ENCODE results near the gene ANKRD1. TPM values are rescaled to one million over a fixed set of nuclear protein-coding genes. Genes with fewer than 3 reads are reported as not detected.

The ANKRD1 gene
- total RNA-seq, 1 donor from 2014 or later = not detected

- H3K4me1 Mint-ChIP-seq (ENCODE audit: low read depth, unreplicated experiment) = no peaks in the 10 kb centered on the region
- H3K27ac Mint-ChIP-seq (ENCODE audit: unreplicated experiment) = no peak overlapping the region
- DNase-seq = no peak
- no peak for TF ChIP-seq CTCF (IDR thresholded peaks at IDR 0.05; ENCODE audit: partially characterized antibody, unreplicated experiment)
- H3K36me3 Mint-ChIP-seq (ENCODE audit: unreplicated experiment) = peaks cover 4% of the 10 kb centered on the region
- no peaks in the 10 kb centered on the region for H3K9me3 Mint-ChIP-seq (ENCODE audit: unreplicated experiment)
- no peaks in the 10 kb centered on the region for H3K27me3 Mint-ChIP-seq (ENCODE audit: unreplicated experiment)
- no peak overlapping the region for H3K4me3 Mint-ChIP-seq (ENCODE audit: unreplicated experiment)
Observed at GRCh38 chr10:90967865-90968264, 47.0 kb upstream of the ANKRD1 start.

- Mint-ChIP-seq H3K27me3 (ENCODE audit: unreplicated experiment) (no peaks in the 10 kb centered on the region), H3K27ac (ENCODE audit: unreplicated experiment) (no peak overlapping the region), H3K36me3 (ENCODE audit: unreplicated experiment) (peaks cover 4% of the 10 kb centered on the region), H3K9me3 (ENCODE audit: unreplicated experiment) (no peaks in the 10 kb centered on the region), H3K4me1 (ENCODE audit: low read depth, unreplicated experiment) (no peaks in the 10 kb centered on the region), H3K4me3 (ENCODE audit: unreplicated experiment) (no peak overlapping the region)
- no peak for TF ChIP-seq CTCF (IDR thresholded peaks at IDR 0.05; ENCODE audit: partially characterized antibody, unreplicated experiment)
- DNase-seq = no peak
Observed at GRCh38 chr10:90966146-90966545, 45.3 kb upstream of the ANKRD1 start.

- DNase-seq = no peak
- Mint-ChIP-seq H3K9me3 (ENCODE audit: unreplicated experiment) (no peaks in the 10 kb centered on the region), H3K36me3 (ENCODE audit: unreplicated experiment) (no peaks in the 10 kb centered on the region), H3K27ac (ENCODE audit: unreplicated experiment) (no peak overlapping the region), H3K4me1 (ENCODE audit: low read depth, unreplicated experiment) (no peaks in the 10 kb centered on the region), H3K4me3 (ENCODE audit: unreplicated experiment) (no peak overlapping the region), H3K27me3 (ENCODE audit: unreplicated experiment) (no peaks in the 10 kb centered on the region)
- TF ChIP-seq CTCF (IDR thresholded peaks at IDR 0.05; ENCODE audit: partially characterized antibody, unreplicated experiment) = no peak
Observed at GRCh38 chr10:90965720-90966119, 44.8 kb upstream of the ANKRD1 start.

- TF ChIP-seq CTCF (IDR thresholded peaks at IDR 0.05; ENCODE audit: partially characterized antibody, unreplicated experiment) = no peak
- no peaks in the 10 kb centered on the region for H3K27me3 Mint-ChIP-seq (ENCODE audit: unreplicated experiment)
- DNase-seq = no peak
Observed at GRCh38 chr10:90964781-90965465, 44.0 kb upstream of the ANKRD1 start.

GRCh38 chr10:90963331-90963730, 42.4 kb upstream of the ANKRD1 start:
- Mint-ChIP-seq H3K9me3 (ENCODE audit: unreplicated experiment) (no peaks in the 10 kb centered on the region), H3K4me3 (ENCODE audit: unreplicated experiment) (no peak overlapping the region), H3K36me3 (ENCODE audit: unreplicated experiment) (no peaks in the 10 kb centered on the region), H3K27ac (ENCODE audit: unreplicated experiment) (no peak overlapping the region), H3K27me3 (ENCODE audit: unreplicated experiment) (no peaks in the 10 kb centered on the region), H3K4me1 (ENCODE audit: low read depth, unreplicated experiment) (no peaks in the 10 kb centered on the region)
- TF ChIP-seq CTCF (IDR thresholded peaks at IDR 0.05; ENCODE audit: partially characterized antibody, unreplicated experiment) = no peak
- DNase-seq = no peak

More at GRCh38 chr10:90964781-90965465, 44.0 kb upstream of the ANKRD1 start:
- Mint-ChIP-seq H3K4me1 (ENCODE audit: low read depth, unreplicated experiment) (no peaks in the 10 kb centered on the region), H3K27ac (ENCODE audit: unreplicated experiment) (no peak overlapping the region), H3K36me3 (ENCODE audit: unreplicated experiment) (no peaks in the 10 kb centered on the region), H3K4me3 (ENCODE audit: unreplicated experiment) (no peak overlapping the region), H3K9me3 (ENCODE audit: unreplicated experiment) (no peaks in the 10 kb centered on the region)

Data from glutamatergic neuron (in vitro differentiated cells).